T-helper 2 cell treated with Interferon-gamma antibody and Interleukin-4, amounts not matched to agents 5 μg/mL and 100 μg/mL, for 36 hours (primary cell): ENCODE results near the gene LSR.

Source experiments
- DNase-seq: peaks from one replicate; pipeline ENCODE4 v3.0.0; 2021; ENCODE audit warnings: low spot score
- H3K27ac Mint-ChIP-seq: one replicate; pipeline ENCODE4 v1.8.0; 2021; ENCODE audit warnings: mild to moderate bottlenecking, mixed read lengths
- H3K27me3 Mint-ChIP-seq: one replicate; pipeline ENCODE4 v1.8.0; 2021; ENCODE audit warnings: low read depth, mixed read lengths
- H3K36me3 Mint-ChIP-seq: one replicate; pipeline ENCODE4 v1.8.0; 2021; ENCODE audit warnings: low read depth, mixed read lengths
- H3K4me1 Mint-ChIP-seq: one replicate; pipeline ENCODE4 v1.8.0; 2021; ENCODE audit warnings: low read depth, mixed read lengths
- H3K4me3 Mint-ChIP-seq: one replicate; pipeline ENCODE4 v1.8.0; 2022; ENCODE audit warnings: mild to moderate bottlenecking, moderate library complexity, mixed read lengths
- H3K9me3 Mint-ChIP-seq: one replicate; pipeline ENCODE4 v1.8.0; 2021; ENCODE audit warnings: mixed read lengths

LSR gene

DNA sequence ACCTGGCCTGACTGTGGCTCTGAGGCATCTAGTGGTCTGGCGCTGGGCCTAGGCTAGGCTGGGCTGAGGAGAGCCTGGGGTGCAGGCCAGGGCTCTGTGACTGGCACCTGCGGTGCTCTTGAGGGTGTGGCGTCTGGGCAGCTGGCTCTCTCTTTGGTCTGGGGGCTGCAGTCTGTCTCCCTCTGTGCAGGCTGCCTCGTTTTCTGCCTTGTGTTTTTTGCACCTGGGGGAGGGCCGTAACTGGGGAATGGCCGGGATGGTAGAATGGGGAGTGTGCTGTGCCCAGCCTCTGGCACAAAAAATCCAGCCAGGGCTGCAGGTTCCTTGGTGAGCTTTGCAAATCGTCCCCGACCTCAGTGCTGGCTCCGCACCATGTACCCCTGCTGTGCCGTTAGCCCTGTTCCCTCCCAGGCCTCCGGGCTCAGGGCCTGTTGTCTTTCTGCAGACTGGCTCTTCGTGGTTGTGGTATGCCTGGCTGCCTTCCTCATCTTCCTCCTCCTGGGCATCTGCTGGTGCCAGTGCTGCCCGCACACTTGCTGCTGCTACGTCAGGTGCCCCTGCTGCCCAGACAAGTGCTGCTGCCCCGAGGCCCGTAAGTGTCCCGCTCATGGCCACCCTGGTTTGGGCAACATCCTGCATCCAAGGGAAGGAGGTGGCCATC, 13.4 kb downstream of the LSR start:
- no peak for DNase-seq
- H3K27me3 Mint-ChIP-seq, result no peaks in the 10 kb centered on the region
- peaks cover 7% of the 10 kb centered on the region for H3K36me3 Mint-ChIP-seq
- peaks cover 11% of the 10 kb centered on the region for H3K4me1 Mint-ChIP-seq
- no peak overlapping the region for H3K4me3 Mint-ChIP-seq
- no peaks in the 10 kb centered on the region for H3K9me3 Mint-ChIP-seq
- no peak overlapping the region for H3K27ac Mint-ChIP-seq

GRCh38 chr19:35264268-35265125, 15.7 kb downstream of the LSR start:
- Mint-ChIP-seq H3K36me3 (peaks cover 9% of the 10 kb centered on the region), H3K4me1 (peaks cover 13% of the 10 kb centered on the region), H3K4me3 (no peak overlapping the region), H3K9me3 (no peaks in the 10 kb centered on the region), H3K27me3 (no peaks in the 10 kb centered on the region), H3K27ac (no peak overlapping the region)
- DNase-seq, result no peak

DNA sequence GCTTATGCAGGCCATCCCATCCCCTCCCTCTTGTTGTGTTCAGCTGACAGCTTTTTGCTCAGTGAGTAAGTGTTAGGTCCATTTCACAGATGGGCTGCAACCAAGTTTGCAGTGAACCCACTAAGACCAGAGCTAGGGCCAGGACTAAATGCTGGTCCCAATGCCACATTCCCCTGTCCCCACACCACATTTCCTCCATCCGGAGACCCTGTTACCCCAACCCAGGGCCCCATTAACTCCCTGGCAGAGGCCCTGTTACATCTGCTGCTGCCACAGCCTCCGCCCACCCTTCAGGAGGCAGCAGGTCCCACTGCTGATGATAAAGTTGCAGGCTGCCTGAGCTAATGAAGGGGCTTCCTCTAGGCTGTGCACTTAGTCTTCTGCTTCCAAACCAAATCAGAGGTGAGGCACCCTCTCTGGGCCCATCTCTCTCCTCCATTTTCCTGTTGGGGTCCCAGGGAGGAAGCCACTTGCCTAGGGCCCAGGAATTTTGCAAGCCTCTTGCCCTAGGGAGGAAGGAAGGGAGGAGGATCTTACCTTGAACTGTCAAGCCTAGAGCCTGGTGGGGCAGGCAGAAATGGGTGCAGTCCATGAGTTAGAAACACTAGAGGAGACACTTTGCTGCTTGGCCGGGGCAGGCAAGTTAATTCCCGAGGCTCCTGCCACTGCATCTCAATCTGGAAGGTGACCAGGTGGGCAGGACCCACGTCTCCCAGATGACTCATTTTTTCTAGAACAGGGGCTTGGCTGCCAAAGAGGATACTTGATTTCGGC, 16.5 kb downstream of the LSR start:
- peaks cover 13% of the 10 kb centered on the region for H3K4me1 Mint-ChIP-seq
- H3K36me3 Mint-ChIP-seq, result peaks cover 11% of the 10 kb centered on the region
- peak overlapping the region; percentile 58 for H3K27ac Mint-ChIP-seq
- no peak for DNase-seq
- no peaks in the 10 kb centered on the region for H3K27me3 Mint-ChIP-seq
- no peaks in the 10 kb centered on the region for H3K9me3 Mint-ChIP-seq
- H3K4me3 Mint-ChIP-seq, result peak overlapping the region; percentile 79

- Mint-ChIP-seq H3K27me3 (no peaks in the 10 kb centered on the region), H3K4me3 (peak overlapping the region; percentile 79), H3K9me3 (no peaks in the 10 kb centered on the region), H3K36me3 (peaks cover 17% of the 10 kb centered on the region), H3K4me1 (peaks cover 13% of the 10 kb centered on the region), H3K27ac (peak overlapping the region; percentile 82)
- no peak for DNase-seq
Observed at GRCh38 chr19:35265900-35266519, 17.2 kb downstream of the LSR start.

DNA sequence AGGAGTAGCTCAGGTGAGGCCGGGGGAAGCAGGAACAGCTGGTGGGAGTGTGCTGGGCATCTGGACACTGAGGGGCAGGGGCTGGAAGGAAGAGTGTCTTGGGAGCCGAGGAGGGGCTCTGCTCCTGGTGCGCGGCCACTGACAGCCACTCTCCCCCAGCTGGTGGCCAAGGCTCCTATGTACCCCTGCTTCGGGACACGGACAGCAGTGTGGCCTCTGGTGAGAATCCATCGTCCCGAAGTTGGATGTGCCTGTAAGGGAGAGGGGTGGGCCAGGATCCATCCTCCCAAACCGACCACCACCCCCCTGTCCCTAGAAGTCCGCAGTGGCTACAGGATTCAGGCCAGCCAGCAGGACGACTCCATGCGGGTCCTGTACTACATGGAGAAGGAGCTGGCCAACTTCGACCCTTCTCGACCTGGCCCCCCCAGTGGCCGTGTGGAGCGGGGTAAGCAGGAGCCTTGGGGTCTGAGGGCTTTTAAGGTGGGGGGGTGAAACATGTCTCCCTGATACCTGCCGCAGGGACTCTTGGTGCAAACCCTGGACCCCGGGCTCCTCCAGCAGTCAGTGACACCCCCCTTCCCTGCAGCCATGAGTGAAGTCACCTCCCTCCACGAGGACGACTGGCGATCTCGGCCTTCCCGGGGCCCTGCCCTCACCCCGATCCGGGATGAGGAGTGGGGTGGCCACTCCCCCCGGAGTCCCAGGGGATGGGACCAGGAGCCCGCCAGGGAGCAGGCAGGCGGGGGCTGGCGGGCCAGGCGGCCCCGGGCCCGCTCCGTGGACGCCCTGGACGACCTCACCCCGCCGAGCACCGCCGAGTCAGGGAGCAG, 17.9 kb downstream of the LSR start:
- Mint-ChIP-seq H3K36me3 (peaks cover 24% of the 10 kb centered on the region), H3K4me1 (peaks cover 13% of the 10 kb centered on the region), H3K27ac (peak overlapping the region; percentile 97), H3K9me3 (no peaks in the 10 kb centered on the region), H3K27me3 (no peaks in the 10 kb centered on the region), H3K4me3 (peak overlapping the region; percentile 95)
- DNase-seq, result no peak

- Mint-ChIP-seq H3K4me3 (peak overlapping the region; percentile 95), H3K36me3 (peaks cover 30% of the 10 kb centered on the region), H3K27me3 (no peaks in the 10 kb centered on the region), H3K4me1 (peaks cover 13% of the 10 kb centered on the region), H3K27ac (peak overlapping the region; percentile 97), H3K9me3 (no peaks in the 10 kb centered on the region)
- peak; percentile 42 for DNase-seq
Observed at GRCh38 chr19:35267353-35267817, 18.6 kb downstream of the LSR start.

DNA sequence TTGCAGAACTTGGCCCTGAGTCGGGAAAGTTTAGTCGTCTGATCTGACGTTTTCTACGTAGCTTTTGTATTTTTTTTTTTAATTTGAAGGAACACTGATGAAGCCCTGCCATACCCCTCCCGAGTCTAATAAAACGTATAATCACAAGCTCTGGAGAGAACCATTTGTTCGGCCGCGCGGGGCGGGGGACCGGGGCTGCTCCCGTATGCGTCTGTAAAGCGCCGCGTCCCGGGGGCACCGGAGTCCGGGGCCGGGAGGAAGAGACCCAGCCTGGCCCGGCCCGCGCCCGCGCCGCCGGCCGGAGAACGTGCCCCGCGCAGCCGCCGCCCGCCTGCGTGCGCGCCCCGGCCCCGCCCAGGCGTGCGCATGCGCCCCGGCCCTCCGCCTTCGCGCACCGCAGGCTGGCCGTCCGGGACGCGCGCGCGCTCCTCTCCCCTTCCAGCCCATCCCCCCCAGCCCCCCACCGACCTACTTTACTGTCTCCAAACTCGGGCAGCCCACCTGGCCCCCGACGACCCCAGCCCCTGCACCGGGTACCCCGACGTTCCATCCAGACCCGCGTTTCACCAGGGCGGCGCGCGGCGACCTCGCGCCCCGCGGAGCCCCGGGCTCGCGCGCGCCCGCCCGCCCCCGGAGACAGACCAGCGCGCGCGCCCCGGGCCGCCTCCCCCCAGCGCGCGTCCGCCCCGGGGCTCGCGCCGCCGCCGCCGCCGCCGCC, 19.2 kb downstream of the LSR start:
- peak overlapping the region; percentile 97 for H3K27ac Mint-ChIP-seq
- H3K4me3 Mint-ChIP-seq, result peak overlapping the region; percentile 95
- H3K36me3 Mint-ChIP-seq, result peaks cover 32% of the 10 kb centered on the region
- DNase-seq, result peak; percentile 81
- H3K9me3 Mint-ChIP-seq, result no peaks in the 10 kb centered on the region
- H3K4me1 Mint-ChIP-seq, result peaks cover 13% of the 10 kb centered on the region
- H3K27me3 Mint-ChIP-seq, result no peaks in the 10 kb centered on the region

GRCh38 chr19:35268536-35269437, 20.0 kb downstream of the LSR start, which contains the start of gene USF2:
Gene USF2, plus strand, starts transcription at chr19:35268962. Its CDS starts 140 bp downstream, at chr19:35269102.
- Mint-ChIP-seq H3K9me3 (no peaks in the 10 kb centered on the region), H3K4me1 (peaks cover 13% of the 10 kb centered on the region), H3K27ac (peak within 1 kb of the TSS; percentile 97), H3K4me3 (peak within 1 kb of the TSS; percentile 95), H3K36me3 (peaks cover 40% of the 10 kb centered on the region), H3K27me3 (no peaks in the 10 kb centered on the region)
- DNase-seq, result peak; percentile 66

- H3K36me3 Mint-ChIP-seq, result peaks cover 45% of the 10 kb centered on the region
Observed at GRCh38 chr19:35269438-35270117, 20.8 kb downstream of the LSR start.

DNA sequence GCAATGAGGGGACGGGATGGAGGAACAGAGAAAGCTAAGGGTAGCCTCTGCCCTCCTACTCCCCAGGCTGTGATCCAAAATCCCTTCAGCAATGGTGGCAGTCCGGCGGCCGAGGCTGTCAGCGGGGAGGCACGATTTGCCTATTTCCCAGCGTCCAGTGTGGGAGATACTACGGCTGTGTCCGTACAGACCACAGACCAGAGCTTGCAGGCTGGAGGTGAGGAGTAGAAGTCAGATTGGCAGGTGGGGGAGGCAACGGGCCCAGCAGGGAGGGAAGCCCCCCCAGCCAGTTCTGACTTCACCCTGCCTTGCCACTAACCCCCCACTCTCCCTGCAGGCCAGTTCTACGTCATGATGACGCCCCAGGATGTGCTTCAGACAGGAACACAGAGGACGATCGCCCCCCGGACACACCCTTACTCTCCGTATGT, 21.6 kb downstream of the LSR start:
- no peaks in the 10 kb centered on the region for H3K27me3 Mint-ChIP-seq
- DNase-seq, result no peak
- H3K27ac Mint-ChIP-seq, result peak overlapping the region; percentile 20
- H3K4me3 Mint-ChIP-seq, result peak overlapping the region; percentile 69
- H3K36me3 Mint-ChIP-seq, result peaks cover 48% of the 10 kb centered on the region
- no peaks in the 10 kb centered on the region for H3K9me3 Mint-ChIP-seq
- peaks cover 8% of the 10 kb centered on the region for H3K4me1 Mint-ChIP-seq

More at GRCh38 chr19:35269438-35270117, 20.8 kb downstream of the LSR start:
- peak overlapping the region; percentile 69 for H3K4me3 Mint-ChIP-seq
- DNase-seq, result peak; percentile 80
- no peaks in the 10 kb centered on the region for H3K27me3 Mint-ChIP-seq
- no peaks in the 10 kb centered on the region for H3K9me3 Mint-ChIP-seq
- H3K4me1 Mint-ChIP-seq, result peaks cover 10% of the 10 kb centered on the region
- peak overlapping the region; percentile 69 for H3K27ac Mint-ChIP-seq

- Mint-ChIP-seq H3K4me3 (peak overlapping the region; percentile 24), H3K27me3 (no peaks in the 10 kb centered on the region), H3K4me1 (peaks cover 1% of the 10 kb centered on the region), H3K27ac (peak overlapping the region; percentile 41), H3K36me3 (peaks cover 51% of the 10 kb centered on the region), H3K9me3 (no peaks in the 10 kb centered on the region)
- DNase-seq, result no peak
Observed at GRCh38 chr19:35271546-35271945, 22.7 kb downstream of the LSR start.
